B cell (primary cell): Measurements from ENCODE around the gene SEC63. TPM values are rescaled to one million over a fixed set of nuclear protein-coding genes. Genes with fewer than 3 reads are reported as not detected.

ENCODE experiments used
- ATAC-seq: fragments of 200-7000 bp; cut with Tn5 transposase; one replicate; pipeline ENCODE4 v1.10.0; 2021; ENCODE audit warnings: low read depth, mild to moderate bottlenecking, moderate number of reproducible peaks, moderate library complexity
- CTCF ChIA-PET: fragments of 350-600 bp; sonication (Branson Sonifier 250); formaldehyde crosslinking; loops from one replicate; lab custom pipeline; 2021; ENCODE audit warnings: antibody characterized with exemption, inconsistent platforms; lab: Charles Lee
- POLR2A ChIA-PET: fragments of 350-600 bp; sonication (Branson Sonifier 250); formaldehyde crosslinking; loops from one replicate; lab custom pipeline; 2021; ENCODE audit warnings: antibody characterized with exemption; lab: Charles Lee
- DNase-seq: peaks from one replicate; pipeline ENCODE4 v3.0.0; 2013
- H2AFZ ChIP-seq: 2 replicates; pipeline ENCODE4 v1.6.1; 2012; ENCODE audit warnings: mild to moderate bottlenecking, low read depth, low read length; ENCODE audit not compliant: insufficient read depth, poor library complexity, severe bottlenecking
- H3K27ac ChIP-seq, 2 donors: 1 replicate in 1 of 2; 2 replicates in 1 of 2; pipeline ENCODE4 v1.5.1; 2012 to 2013; ENCODE audit warnings: low read length in 2 of 2, mild to moderate bottlenecking in 2 of 2, moderate library complexity in 1 of 2
- H3K27me3 ChIP-seq, 4 experiments: fragments of 200-600 bp in 1 of 4; sonication (generic) in 1 of 4; replicated peaks in 1 of 4; 1 replicate in 2 of 4; 2 replicates in 2 of 4; pipeline versions ENCODE4 v1.6.1 to v1.7.0; 2013 to 2016; ENCODE audit warnings: low read length in 3 of 4, mild to moderate bottlenecking in 2 of 4, mixed read lengths in 1 of 4, moderate library complexity in 1 of 4; ENCODE audit not compliant: insufficient read depth in 4 of 4, control insufficient read depth in 3 of 4; ENCODE audit errors: control extremely low read depth in 1 of 4
- H3K36me3 ChIP-seq, 2 experiments: replicated peaks in 1 of 2; 1 replicate in 1 of 2; 2 replicates in 1 of 2; pipeline versions ENCODE4 v1.6.1 to v1.7.1; 2013; ENCODE audit warnings: low read length in 1 of 2; ENCODE audit not compliant: insufficient read depth in 2 of 2, control insufficient read depth in 1 of 2; ENCODE audit errors: control extremely low read depth in 1 of 2, extremely low read depth in 1 of 2
- H3K4me1 ChIP-seq, 2 donors: fragments of 200-600 bp in 1 of 2; sonication (generic) in 1 of 2; 1 replicate in 1 of 2; 2 replicates in 1 of 2; pipeline versions ENCODE4 v1.5.1 to v1.6.1; 2013 to 2017; ENCODE audit warnings: low read length in 2 of 2; ENCODE audit not compliant: control insufficient read depth in 2 of 2, insufficient read depth in 2 of 2
- H3K4me2 ChIP-seq: replicated peaks from 2 replicates; pipeline ENCODE3; 2012; ENCODE audit warnings: mild to moderate bottlenecking, low read depth, low read length; ENCODE audit not compliant: poor library complexity, severe bottlenecking
- H3K4me3 ChIP-seq, 5 experiments: fragments of 200-600 bp in 1 of 5; sonication (generic) in 1 of 5; 1 replicate in 3 of 5; 2 replicates in 2 of 5; pipeline versions ENCODE4 v1.5.1 to v1.7.0; 2011 to 2016; ENCODE audit warnings: low read length in 4 of 5, mild to moderate bottlenecking in 4 of 5, low read depth in 2 of 5, control low read depth in 1 of 5, moderate library complexity in 1 of 5; ENCODE audit not compliant: insufficient read depth in 1 of 5; ENCODE audit errors: control extremely low read depth in 1 of 5, extremely low read depth in 1 of 5
- H3K79me2 ChIP-seq: fragments of 200-600 bp; sonication (generic); one replicate; pipeline ENCODE4 v1.6.0; 2016; ENCODE audit warnings: low read length; ENCODE audit not compliant: control insufficient read depth, insufficient read depth
- H3K9ac ChIP-seq: fragments of 200-600 bp; sonication (generic); 2 replicates; pipeline ENCODE4 v1.6.1; 2017; ENCODE audit warnings: mild to moderate bottlenecking, low read length, moderate library complexity
- H3K9me3 ChIP-seq, 3 donors: one replicate each; pipeline versions ENCODE4 v1.6.1 to v1.7.1; 2013; ENCODE audit warnings: low read length in 2 of 3; ENCODE audit not compliant: control insufficient read depth in 2 of 3, insufficient read depth in 1 of 3; ENCODE audit errors: control extremely low read depth in 1 of 3
- H4K20me1 ChIP-seq: 2 replicates; pipeline ENCODE4 v1.6.0; 2012; ENCODE audit warnings: mild to moderate bottlenecking, low read length; ENCODE audit not compliant: insufficient read depth, control insufficient read depth, poor library complexity, severe bottlenecking
- H3K27ac Mint-ChIP-seq: one replicate; pipeline ENCODE4 v1.8.0; 2021; ENCODE audit warnings: mixed read lengths
- H3K27me3 Mint-ChIP-seq: one replicate; pipeline ENCODE4 v1.8.0; 2021; ENCODE audit warnings: mixed read lengths
- H3K4me1 Mint-ChIP-seq: one replicate; pipeline ENCODE4 v1.8.0; 2021; ENCODE audit warnings: mixed read lengths
- H3K4me3 Mint-ChIP-seq: one replicate; pipeline ENCODE4 v1.8.0; 2021; ENCODE audit warnings: mixed read lengths
- H3K9me3 Mint-ChIP-seq: one replicate; pipeline ENCODE4 v1.8.0; 2022; ENCODE audit warnings: mixed read lengths; ENCODE audit not compliant: insufficient read depth
- EZH2 ChIP-seq: IDR thresholded peaks from 2 replicates; pipeline ENCODE4 v1.6.1; 2012; ENCODE audit warnings: borderline replicate concordance, low read depth, mild to moderate bottlenecking, moderate library complexity, low read length; ENCODE audit not compliant: insufficient read depth, poor library complexity, severe bottlenecking
- WGBS: methylation state at CpG from one replicate; pipeline ENCODE4 v1.1.5; 2013; ENCODE audit warnings: missing lambda C conversion rate; ENCODE audit not compliant: insufficient coverage; 5-methylcytosine and 5-hydroxymethylcytosine counted together
- intact Hi-C: fragments of 100-400 bp; cut with micrococcal nuclease; formaldehyde crosslinking; loops from one replicate; pipeline ENCODE4 v1.10.0; 2022
- polyA plus RNA-seq: library from polyadenylated mRNA; depleted of rRNA; stranded (reverse); fragments of >200 nt; gene quantifications from 2 replicates; pipeline ENCODE4 v1.2.3, GENCODE V29; 2012
- small RNA-seq: library from RNA; depleted of rRNA; stranded (forward); fragments of <200 nt; gene quantifications from one replicate; pipeline ENCODE3, GENCODE V24; 2012; ENCODE audit warnings: low replicate concordance, low read depth; ENCODE audit not compliant: insufficient read length
- total RNA-seq, 2 donors: library from RNA; stranded (reverse); fragments of 120-200 nt in 1 of 2; gene quantifications; 1 replicate in 1 of 2; 2 replicates in 1 of 2; pipeline versions ENCODE4 v1.2.3 to v1.2.4, GENCODE V29; 2013 to 2022
- TF ChIP-seq, protein P1 (sequence below): fragments of 200-600 bp; IDR thresholded peaks from one replicate; pipeline ENCODE4 v1.8.0; 2022; ENCODE audit warnings: antibody characterized with exemption, mild to moderate bottlenecking

The SEC63 gene
- total and polyA plus RNA-seq, 2 donors (not counting 1 experiment from before 2014, with no cell fraction given): 12.5 to 79.5 TPM

DNA sequence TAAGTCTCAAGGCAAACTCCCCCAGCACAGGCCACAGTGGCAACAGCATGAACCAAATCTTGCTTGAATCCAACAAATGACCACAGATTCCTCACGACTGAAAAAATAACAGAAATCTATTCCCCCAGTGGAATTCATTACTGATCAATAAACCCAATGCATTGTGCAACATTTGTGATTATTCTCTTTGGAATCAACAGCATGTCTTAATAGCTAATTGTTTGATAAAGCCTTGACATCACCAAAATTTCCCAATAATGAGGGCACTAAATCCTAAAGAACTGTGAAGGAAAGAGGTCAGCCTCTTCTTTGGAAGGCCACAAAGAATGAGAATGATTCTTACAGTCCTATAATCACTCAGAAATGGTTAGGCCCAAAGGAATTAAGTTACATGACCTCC, 139.7 kb downstream of the SEC63 start:
- peak overlapping the region; percentile 27 for H3K4me2 ChIP-seq
- no CpG with 5 or more reads among the region's 1 CpG for WGBS
- peaks cover 40 to 49% of the 10 kb centered on the region in 2 donors for H3K4me1 ChIP-seq
- peaks cover 57% of the 10 kb centered on the region for H3K79me2 ChIP-seq
- H3K4me3 ChIP-seq: no peak overlapping the region
- Mint-ChIP-seq H3K27me3 (no peaks in the 10 kb centered on the region), H3K9me3 (no peaks in the 10 kb centered on the region), H3K4me1 (peaks cover 56% of the 10 kb centered on the region), H3K27ac (peak overlapping the region; percentile 12), H3K4me3 (no peak overlapping the region)
- TF ChIP-seq, protein P1, sequence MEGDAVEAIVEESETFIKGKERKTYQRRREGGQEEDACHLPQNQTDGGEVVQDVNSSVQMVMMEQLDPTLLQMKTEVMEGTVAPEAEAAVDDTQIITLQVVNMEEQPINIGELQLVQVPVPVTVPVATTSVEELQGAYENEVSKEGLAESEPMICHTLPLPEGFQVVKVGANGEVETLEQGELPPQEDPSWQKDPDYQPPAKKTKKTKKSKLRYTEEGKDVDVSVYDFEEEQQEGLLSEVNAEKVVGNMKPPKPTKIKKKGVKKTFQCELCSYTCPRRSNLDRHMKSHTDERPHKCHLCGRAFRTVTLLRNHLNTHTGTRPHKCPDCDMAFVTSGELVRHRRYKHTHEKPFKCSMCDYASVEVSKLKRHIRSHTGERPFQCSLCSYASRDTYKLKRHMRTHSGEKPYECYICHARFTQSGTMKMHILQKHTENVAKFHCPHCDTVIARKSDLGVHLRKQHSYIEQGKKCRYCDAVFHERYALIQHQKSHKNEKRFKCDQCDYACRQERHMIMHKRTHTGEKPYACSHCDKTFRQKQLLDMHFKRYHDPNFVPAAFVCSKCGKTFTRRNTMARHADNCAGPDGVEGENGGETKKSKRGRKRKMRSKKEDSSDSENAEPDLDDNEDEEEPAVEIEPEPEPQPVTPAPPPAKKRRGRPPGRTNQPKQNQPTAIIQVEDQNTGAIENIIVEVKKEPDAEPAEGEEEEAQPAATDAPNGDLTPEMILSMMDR: no peak
- no peak for TF ChIP-seq EZH2
- no peaks in the 10 kb centered on the region for H4K20me1 ChIP-seq
- no peak overlapping the region for H3K9ac ChIP-seq
- no peak overlapping the region for H3K27ac ChIP-seq
- ChIA-PET POLR2A (no interaction called here), CTCF (interaction anchor here (4.1 kb wide), 1 partner anchor 30 kb away, joined by 17 read pairs; no protein-coding TSS in a partner anchor)
- intact Hi-C loops: no loop called here
- peaks cover 0 to 5% of the 10 kb centered on the region in 2 experiments for H3K36me3 ChIP-seq
- H3K9me3 ChIP-seq: no peaks in the 10 kb centered on the region
- DNase-seq (no peak), ATAC-seq (no peak)
- H2AFZ ChIP-seq: no peak overlapping the region
- H3K27me3 ChIP-seq: no peaks in the 10 kb centered on the region

DNA sequence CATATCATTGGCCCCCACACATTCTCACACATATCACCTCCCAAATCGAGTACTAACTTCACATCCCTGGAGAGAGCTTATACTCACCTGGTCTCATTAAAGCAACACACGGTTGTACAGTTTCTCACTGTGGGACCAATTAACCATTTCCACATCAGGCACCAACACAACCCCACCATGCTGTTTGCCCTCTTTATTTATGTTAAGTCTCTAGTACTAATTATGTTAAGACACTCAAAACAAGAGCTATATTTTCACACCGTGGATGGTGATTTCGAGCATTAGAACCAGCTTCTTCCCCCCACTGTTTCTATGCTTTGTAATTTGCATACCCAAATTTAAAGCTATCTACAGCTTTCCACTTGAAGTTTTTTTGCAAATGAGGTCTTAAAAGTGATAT, 140.2 kb downstream of the SEC63 start:
- ChIA-PET CTCF (interaction anchor here (4.1 kb wide), 1 partner anchor 30 kb away, joined by 17 read pairs; no protein-coding TSS in a partner anchor), POLR2A (no interaction called here)
- DNase-seq (no peak), ATAC-seq (no peak)
- peaks cover 0 to 5% of the 10 kb centered on the region in 2 experiments for H3K36me3 ChIP-seq
- H4K20me1 ChIP-seq: no peaks in the 10 kb centered on the region
- peak overlapping the region; percentile 27 for H3K4me2 ChIP-seq
- TF ChIP-seq, protein P1: no peak
- peaks cover 36 to 45% of the 10 kb centered on the region in 2 donors for H3K4me1 ChIP-seq
- no peaks in the 10 kb centered on the region for H3K27me3 ChIP-seq
- Mint-ChIP-seq H3K27me3 (no peaks in the 10 kb centered on the region), H3K4me1 (peaks cover 51% of the 10 kb centered on the region), H3K4me3 (peak overlapping the region; percentile 1), H3K27ac (peak overlapping the region; percentile 18), H3K9me3 (no peaks in the 10 kb centered on the region)
- no CpG with 5 or more reads among the region's 4 CpGs for WGBS
- H3K9ac ChIP-seq: no peak overlapping the region
- H3K79me2 ChIP-seq: peaks cover 52% of the 10 kb centered on the region
- intact Hi-C loops: no loop called here
- H3K9me3 ChIP-seq: no peaks in the 10 kb centered on the region
- H3K27ac ChIP-seq: no peak overlapping the region
- no peak overlapping the region for H2AFZ ChIP-seq
- no peak overlapping the region for H3K4me3 ChIP-seq

Small RNAs within 50 kb of the gene (small RNA-seq; reads per million reads assigned to genes)
- gene MTHFD2P3: not detected
- gene RF00045: not detected
- gene RNU6-437P: not detected

Other genes starting within 250 kb of the SEC63 start
- gene SCML4, start 133.9 kb downstream of the SEC63 start, total RNA-seq: 10.6 and 11.5 TPM in 2 replicates
- gene SCML4, start 133.9 kb downstream of the SEC63 start, polyA plus RNA-seq: 16.1 and 28.6 TPM in 2 replicates
- gene OSTM1, start 116.5 kb upstream of the SEC63 start, total RNA-seq: 33.2 and 41.7 TPM in 2 replicates
- 6.2 and 7.5 TPM in 2 replicates for gene OSTM1, start 116.5 kb upstream of the SEC63 start, polyA plus RNA-seq
- gene NR2E1, start 207.8 kb upstream of the SEC63 start, total RNA-seq: not detected in 2 replicates
- gene NR2E1, start 207.8 kb upstream of the SEC63 start, polyA plus RNA-seq: not detected in 2 replicates